ENCODE data around the gene CDCA3. TPM values are rescaled to one million over a fixed set of nuclear protein-coding genes. Genes with fewer than 3 reads are reported as not detected.

CDCA3 gene
- total and polyA plus RNA-seq, 7 donors = 0.21 to 3.3 (median 0.86) TPM; not detected in 1

GRCh38 chr12:6834873-6835272 lies 16.2 kb downstream of the CDCA3 start:
- no peak overlapping the region for H3K27ac ChIP-seq
- WGBS, 3 donors = 84 to 90% (median 88%) methylated on average over 5 of the region's 5 CpGs
- H3K4me1 ChIP-seq = no peaks in the 10 kb centered on the region
- peaks cover 0 to 2% of the 10 kb centered on the region in 2 donors for H3K36me3 ChIP-seq (ENCODE audit: insufficient read depth in 1 of 2, low read depth in 1 of 2)
- intact Hi-C loops (cut with DNase I) = no loop called here
- no peak for DNase-seq
- no peak for ATAC-seq
- no peak for TF ChIP-seq CTCF (IDR thresholded peaks at IDR 0.05)
- no peak overlapping the region for H3K4me3 ChIP-seq
- no peaks in the 10 kb centered on the region for H3K27me3 ChIP-seq (ENCODE audit: insufficient read depth in 3 of 3, low read length in 2 of 3)
- no peaks in the 10 kb centered on the region for H3K9me3 ChIP-seq

- 77 to 84% (median 81%) methylated on average over 1 of the region's 1 CpG for WGBS, 3 donors
- Histone ChIP-seq H3K4me3 (no peak overlapping the region), H3K27ac (no peak overlapping the region)
Observed at GRCh38 chr12:6834254-6834653, 16.8 kb downstream of the CDCA3 start.

GRCh38 chr12:6833189-6833890 lies 17.7 kb downstream of the CDCA3 start:
- ATAC-seq (peak in 2 of 4 donors; percentile 25 to 46), DNase-seq (peak in 1 of 2 donors; percentile 13)
- H3K36me3 ChIP-seq (ENCODE audit: insufficient read depth in 1 of 2, low read depth in 1 of 2) = peaks cover 0 to 2% of the 10 kb centered on the region in 2 donors
- intact Hi-C loops (cut with DNase I) = no loop called here
- peaks cover 0 to 14% (median 6%) of the 10 kb centered on the region in 3 donors for H3K27me3 ChIP-seq (ENCODE audit: insufficient read depth in 3 of 3, low read length in 2 of 3)
- no peaks in the 10 kb centered on the region for H3K4me1 ChIP-seq
- WGBS, 3 donors = 68 to 78% (median 68%) methylated on average over 6 of the region's 6 CpGs
- H3K27ac ChIP-seq = no peak overlapping the region
- no peaks in the 10 kb centered on the region for H3K9me3 ChIP-seq
- TF ChIP-seq CTCF (IDR thresholded peaks at IDR 0.05) = no peak
- no peak overlapping the region for H3K4me3 ChIP-seq

More at GRCh38 chr12:6834254-6834653, 16.8 kb downstream of the CDCA3 start:
- ATAC-seq (no peak), DNase-seq (no peak)
- Histone ChIP-seq H3K9me3 (no peaks in the 10 kb centered on the region), H3K27me3 (ENCODE audit: insufficient read depth in 3 of 3, low read length in 2 of 3) (peaks cover 0 to 5% (median under 1%) of the 10 kb centered on the region in 3 donors), H3K4me1 (no peaks in the 10 kb centered on the region), H3K36me3 (ENCODE audit: insufficient read depth in 1 of 2, low read depth in 1 of 2) (peaks cover 0 to 2% of the 10 kb centered on the region in 2 donors)
- TF ChIP-seq CTCF (IDR thresholded peaks at IDR 0.05) = no peak
- intact Hi-C loops (cut with DNase I) = no loop called here

- no peak for TF ChIP-seq CTCF (IDR thresholded peaks at IDR 0.05)
- DNase-seq = no peak
- peaks cover 0 to 19% (median 6%) of the 10 kb centered on the region in 3 donors for H3K27me3 ChIP-seq (ENCODE audit: insufficient read depth in 3 of 3, low read length in 2 of 3)
- H3K9me3 ChIP-seq = no peaks in the 10 kb centered on the region
- H3K27ac ChIP-seq = no peak overlapping the region
- H3K4me1 ChIP-seq = no peaks in the 10 kb centered on the region
- no peak overlapping the region for H3K4me3 ChIP-seq
- ATAC-seq = no peak
- H3K36me3 ChIP-seq (ENCODE audit: insufficient read depth in 1 of 2, low read depth in 1 of 2) = peaks cover 0 to 2% of the 10 kb centered on the region in 2 donors
- WGBS, 3 donors = 93 to 96% (median 95%) methylated on average over 4 of the region's 4 CpGs
- intact Hi-C loops (cut with DNase I) = no loop called here
Observed at GRCh38 chr12:6832125-6832524, 19.0 kb downstream of the CDCA3 start.

Data from psoas muscle (tissue), 8 donors.